Testis (tissue), 3 donors: ENCODE measurements around the gene GFRA1. TPM values are rescaled to one million over a fixed set of nuclear protein-coding genes. Genes with fewer than 3 reads are reported as not detected.
"Not testable (repeated sequence)": the region's sequence is repeated elsewhere in the genome, so short reads cannot be mapped to it uniquely, and the experiment has no call there.

Experiments used
- DNase-seq: peaks from one replicate; pipeline ENCODE4 v3.0.0-alpha.2; 2019
- H3K27ac ChIP-seq, 2 donors: fragments of 200-600 bp; sonication (generic); one replicate each; pipeline ENCODE4 v1.5.1; 2019
- H3K27me3 ChIP-seq: fragments of 200-600 bp; sonication (generic); one replicate; pipeline ENCODE4 v1.5.1; 2019
- H3K36me3 ChIP-seq: fragments of 200-600 bp; sonication (generic); one replicate; pipeline ENCODE4 v1.5.1; 2017; ENCODE audit warnings: low read depth; ENCODE audit errors: missing control alignments
- H3K4me1 ChIP-seq: fragments of 200-600 bp; sonication (generic); one replicate; pipeline ENCODE4 v1.5.1; 2019
- H3K4me3 ChIP-seq, 2 donors: fragments of 200-600 bp; sonication (generic); one replicate each; pipeline ENCODE4 v1.5.1; 2017 to 2019
- H3K9me3 ChIP-seq: fragments of 200-600 bp; sonication (generic); one replicate; pipeline ENCODE4 v1.5.1; 2017
- CTCF ChIP-seq, 3 experiments: fragments of 450-650 bp in 2 of 3; fragments of 200-600 bp in 1 of 3; sonication (generic) in 1 of 3; IDR thresholded peaks; one replicate each; pipeline ENCODE4 v1.5.1; 2016 to 2019; ENCODE audit warnings: antibody characterized with exemption in 3 of 3, mild to moderate bottlenecking in 2 of 3, moderate library complexity in 1 of 3
- POLR2A ChIP-seq: fragments of 450-650 bp; IDR thresholded peaks from one replicate; pipeline ENCODE4 v1.6.1; 2017; ENCODE audit warnings: antibody characterized with exemption, mild to moderate bottlenecking, moderate library complexity
- WGBS, 2 donors: methylation state at CpG; one replicate each; pipeline ENCODE4 v1.1.5; 2018; 5-methylcytosine and 5-hydroxymethylcytosine counted together
- intact Hi-C: fragments of 100-400 bp; cut with DNase I; formaldehyde crosslinking; loops from one replicate; pipeline ENCODE4 v1.15.1; 2023; ENCODE audit warnings: low total_unique reads
- polyA plus RNA-seq: library from polyadenylated mRNA; stranded (reverse); fragments of 350-450 nt; fragmentation: Illumina TruSeq; extraction: RNeasy Lipid Tissue Mini Kit (QIAGEN cat#74804); gene quantifications from one replicate; pipeline ENCODE4 v1.2.3, GENCODE V29; 2014; ENCODE audit warnings: low read depth, low replicate concordance; ENCODE audit not compliant: insufficient read depth
- total RNA-seq, 2 donors: library from RNA; depleted of rRNA; stranded (reverse); fragments of >200 nt; gene quantifications; one replicate each; pipeline ENCODE4 v1.2.3, GENCODE V29; 2016

The GFRA1 gene
- total and polyA plus RNA-seq, 3 donors from 2014 or later = 8.6 to 23.8 (median 17.7) TPM

GRCh38 chr10:116056445-116057293, 216.3 kb downstream of the GFRA1 start:
- H3K27ac ChIP-seq = no peak overlapping the region
- H3K4me1 ChIP-seq = no peaks in the 10 kb centered on the region
- H3K27me3 ChIP-seq = no peaks in the 10 kb centered on the region
- no peaks in the 10 kb centered on the region for H3K36me3 ChIP-seq
- 84 to 90% methylated on average over 11 of the region's 11 CpGs for WGBS, 2 donors
- H3K9me3 ChIP-seq = no peaks in the 10 kb centered on the region
- intact Hi-C loops = no loop called here
- TF ChIP-seq POLR2A (no peak), CTCF (IDR thresholded peaks at IDR 0.05) (no peak)
- DNase-seq = no peak
- H3K4me3 ChIP-seq = no peak overlapping the region

GRCh38 chr10:116055917-116056252, 217.1 kb downstream of the GFRA1 start:
- H3K4me3 ChIP-seq = no peak overlapping the region
- H3K27ac ChIP-seq = no peak overlapping the region
- TF ChIP-seq CTCF (IDR thresholded peaks at IDR 0.05) = no peak
- TF ChIP-seq POLR2A = no peak
- H3K27me3 ChIP-seq = no peaks in the 10 kb centered on the region
- no peaks in the 10 kb centered on the region for H3K4me1 ChIP-seq
- WGBS, 2 donors = 84 to 88% methylated on average over 3 of the region's 3 CpGs
- DNase-seq = no peak
- no peaks in the 10 kb centered on the region for H3K36me3 ChIP-seq
- no peaks in the 10 kb centered on the region for H3K9me3 ChIP-seq
- intact Hi-C loops = no loop called here

DNA sequence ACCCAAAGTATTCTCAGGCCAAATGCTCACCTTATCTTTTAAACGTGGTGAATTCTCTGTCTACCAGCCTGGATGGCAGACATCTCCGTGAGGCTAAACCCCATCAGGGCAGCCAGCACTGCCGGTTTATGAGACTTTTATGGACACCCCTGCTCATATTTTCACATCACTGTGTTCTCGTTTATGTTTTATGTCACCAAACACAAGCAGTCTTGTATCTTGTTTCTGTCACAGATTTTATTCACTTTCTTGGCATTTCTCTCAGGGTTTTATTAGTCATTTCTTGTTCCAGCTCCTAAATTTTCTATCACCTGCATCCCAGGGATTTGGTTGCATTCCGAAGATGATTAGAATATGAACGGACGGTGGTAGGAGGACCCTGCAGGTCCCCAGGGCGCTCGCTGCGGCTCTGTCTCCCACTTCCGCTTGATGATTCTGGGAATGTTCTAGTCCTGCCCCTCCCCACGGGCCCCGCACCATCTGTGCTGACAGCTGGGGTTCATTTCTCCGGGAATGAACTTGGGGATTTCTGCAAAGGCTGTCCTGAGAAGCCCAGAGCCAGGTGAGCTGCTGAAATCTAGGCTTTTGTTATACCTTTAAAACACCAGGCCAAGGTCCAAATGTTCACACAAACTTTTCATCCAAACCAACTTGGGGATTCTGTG, 217.6 kb downstream of the GFRA1 start:
- no peak overlapping the region for H3K4me3 ChIP-seq
- H3K27ac ChIP-seq = no peak overlapping the region
- H3K4me1 ChIP-seq = no peaks in the 10 kb centered on the region
- no peak for DNase-seq
- TF ChIP-seq POLR2A (no peak), CTCF (IDR thresholded peaks at IDR 0.05) (no peak)
- intact Hi-C loops = no loop called here
- no peaks in the 10 kb centered on the region for H3K9me3 ChIP-seq
- WGBS, 2 donors = 60 to 64% methylated on average over 14 of the region's 14 CpGs
- no peaks in the 10 kb centered on the region for H3K27me3 ChIP-seq
- no peaks in the 10 kb centered on the region for H3K36me3 ChIP-seq

GRCh38 chr10:116053910-116054309, 219.1 kb downstream of the GFRA1 start:
- WGBS, 2 donors = 79 to 100% methylated on average over 3 to 4 of the region's 4 CpGs
- Histone ChIP-seq H3K4me3 (no peak overlapping the region), H3K27me3 (no peaks in the 10 kb centered on the region), H3K4me1 (no peaks in the 10 kb centered on the region), H3K9me3 (no peaks in the 10 kb centered on the region), H3K36me3 (no peaks in the 10 kb centered on the region), H3K27ac (no peak overlapping the region)
- TF ChIP-seq CTCF (IDR thresholded peaks at IDR 0.05) = no peak
- no peak for TF ChIP-seq POLR2A
- intact Hi-C loops = no loop called here
- DNase-seq = no peak

GRCh38 chr10:116053009-116053730, 219.8 kb downstream of the GFRA1 start:
- H3K27me3 ChIP-seq, H3K9me3 ChIP-seq, H3K4me3 ChIP-seq, DNase-seq, H3K4me1 ChIP-seq, intact Hi-C loops, H3K36me3 ChIP-seq, H3K27ac ChIP-seq: not testable (repeated sequence)
- WGBS, 2 donors = 89 to 94% methylated on average over 3 of the region's 3 CpGs

DNA sequence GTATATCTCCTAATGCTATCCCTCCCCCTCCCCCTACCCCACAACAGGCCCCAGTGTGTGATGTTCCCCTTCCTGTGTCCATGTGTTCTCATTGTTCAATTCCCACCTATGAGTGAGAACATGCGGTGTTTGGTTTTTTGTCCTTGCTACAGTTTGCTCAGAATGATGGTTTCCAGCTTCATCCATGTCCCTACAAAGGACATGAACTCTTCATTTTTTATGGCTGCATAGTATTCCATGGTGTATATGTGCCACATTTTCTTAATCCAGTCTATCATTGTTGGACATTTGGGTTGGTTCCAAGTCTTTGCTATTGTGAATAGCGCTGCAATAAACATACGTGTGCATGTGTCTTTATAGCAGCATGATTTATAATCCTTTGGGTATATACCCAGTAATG, 220.5 kb downstream of the GFRA1 start:
- 100% methylated on average over 1 of the region's 3 CpGs for WGBS, 2 donors
- H3K36me3 ChIP-seq, H3K27ac ChIP-seq, H3K4me1 ChIP-seq, DNase-seq, H3K27me3 ChIP-seq, H3K4me3 ChIP-seq, H3K9me3 ChIP-seq, intact Hi-C loops: not testable (repeated sequence)
